Measurements from ENCODE around the gene KAT6B. TPM values are rescaled to one million over a fixed set of nuclear protein-coding genes. Genes with fewer than 3 reads are reported as not detected.

Gene KAT6B
- total RNA-seq, 1 experiment from 2014 or later = 14.9 TPM

DNA sequence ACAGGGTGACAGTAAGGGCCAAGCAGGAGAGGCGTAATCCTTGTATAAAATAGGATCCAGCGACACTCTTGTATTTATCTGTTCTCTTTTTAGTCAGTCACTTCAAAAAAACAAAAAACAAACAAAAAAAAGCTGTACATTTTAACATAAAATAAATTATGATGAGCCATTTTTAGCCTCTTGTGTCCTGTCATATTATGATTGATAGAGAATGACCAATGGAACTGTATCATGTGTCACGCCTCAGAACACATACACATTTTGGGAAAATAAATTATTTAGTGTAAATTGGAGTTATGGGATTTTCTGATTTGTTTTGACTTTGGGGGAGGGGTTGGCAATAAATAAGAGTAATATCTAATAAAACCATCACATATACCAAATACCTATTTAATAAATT is 205.7 kb downstream of the KAT6B start:
- intact Hi-C loops (cut with micrococcal nuclease; ENCODE audit: unreplicated experiment) = no loop called here
- no peaks in the 10 kb centered on the region for H3K4me1 ChIP-seq
- peaks cover 3% of the 10 kb centered on the region for H3K36me3 ChIP-seq (ENCODE audit: control insufficient read depth, insufficient read depth, low read length)
- H3K27me3 ChIP-seq (replicated peaks; ENCODE audit: control insufficient read depth, insufficient read depth, low read length) = no peaks in the 10 kb centered on the region
- TF ChIP-seq, protein P1, sequence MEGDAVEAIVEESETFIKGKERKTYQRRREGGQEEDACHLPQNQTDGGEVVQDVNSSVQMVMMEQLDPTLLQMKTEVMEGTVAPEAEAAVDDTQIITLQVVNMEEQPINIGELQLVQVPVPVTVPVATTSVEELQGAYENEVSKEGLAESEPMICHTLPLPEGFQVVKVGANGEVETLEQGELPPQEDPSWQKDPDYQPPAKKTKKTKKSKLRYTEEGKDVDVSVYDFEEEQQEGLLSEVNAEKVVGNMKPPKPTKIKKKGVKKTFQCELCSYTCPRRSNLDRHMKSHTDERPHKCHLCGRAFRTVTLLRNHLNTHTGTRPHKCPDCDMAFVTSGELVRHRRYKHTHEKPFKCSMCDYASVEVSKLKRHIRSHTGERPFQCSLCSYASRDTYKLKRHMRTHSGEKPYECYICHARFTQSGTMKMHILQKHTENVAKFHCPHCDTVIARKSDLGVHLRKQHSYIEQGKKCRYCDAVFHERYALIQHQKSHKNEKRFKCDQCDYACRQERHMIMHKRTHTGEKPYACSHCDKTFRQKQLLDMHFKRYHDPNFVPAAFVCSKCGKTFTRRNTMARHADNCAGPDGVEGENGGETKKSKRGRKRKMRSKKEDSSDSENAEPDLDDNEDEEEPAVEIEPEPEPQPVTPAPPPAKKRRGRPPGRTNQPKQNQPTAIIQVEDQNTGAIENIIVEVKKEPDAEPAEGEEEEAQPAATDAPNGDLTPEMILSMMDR (IDR thresholded peaks at IDR 0.05; ENCODE audit: insufficient read depth in 1 of 2, low read depth in 1 of 2, low read length in 1 of 2, severe bottlenecking in 1 of 2, unreplicated experiment in 1 of 2) = no peak
- no peaks in the 10 kb centered on the region for H3K9me3 ChIP-seq
- Mint-ChIP-seq H3K36me3 (ENCODE audit: insufficient read depth, unreplicated experiment) (no peaks in the 10 kb centered on the region), H3K9me3 (ENCODE audit: unreplicated experiment) (no peaks in the 10 kb centered on the region), H3K27ac (ENCODE audit: unreplicated experiment) (no peak overlapping the region), H3K4me1 (ENCODE audit: low read depth, unreplicated experiment) (no peaks in the 10 kb centered on the region), H3K27me3 (ENCODE audit: insufficient read depth, unreplicated experiment) (no peaks in the 10 kb centered on the region), H3K4me3 (ENCODE audit: unreplicated experiment) (no peak overlapping the region)
- no TSS peak for BruUV-seq (replicated peaks)
- no peak for DNase-seq
- no peak overlapping the region for H3K4me3 ChIP-seq (ENCODE audit: low read depth, low read length)
- ChIA-PET POLR2A (interaction anchor here (0.6 kb wide), 1 partner anchor 897 kb away, joined by 3 read pairs; no protein-coding TSS in a partner anchor), CTCF (no interaction called here)

DNA sequence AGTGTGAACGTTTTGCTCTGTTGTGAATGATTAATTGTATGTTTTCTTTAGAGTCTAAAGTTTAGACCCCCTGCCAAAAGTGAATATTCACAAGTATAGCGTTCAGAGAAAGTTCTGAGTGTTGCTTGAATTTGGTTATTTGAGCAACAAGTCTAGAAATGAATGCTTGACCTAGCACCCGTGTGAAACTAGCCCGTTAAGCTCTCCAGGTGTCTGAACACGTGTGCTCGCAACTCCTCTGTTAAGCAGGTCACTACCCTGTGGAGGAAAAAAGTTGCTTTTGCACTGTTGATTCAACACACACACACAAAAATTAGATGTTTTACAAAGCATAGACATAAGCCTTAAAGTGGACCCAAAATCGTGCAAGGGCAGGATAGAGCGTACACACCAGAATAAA is 206.4 kb downstream of the KAT6B start:
- ChIA-PET POLR2A (no interaction called here), CTCF (no interaction called here)
- BruUV-seq (replicated peaks) = no TSS peak
- peaks cover 3% of the 10 kb centered on the region for H3K36me3 ChIP-seq (ENCODE audit: control insufficient read depth, insufficient read depth, low read length)
- H3K4me1 ChIP-seq = no peaks in the 10 kb centered on the region
- Mint-ChIP-seq H3K4me1 (ENCODE audit: low read depth, unreplicated experiment) (no peaks in the 10 kb centered on the region), H3K27ac (ENCODE audit: unreplicated experiment) (no peak overlapping the region), H3K36me3 (ENCODE audit: insufficient read depth, unreplicated experiment) (no peaks in the 10 kb centered on the region), H3K27me3 (ENCODE audit: insufficient read depth, unreplicated experiment) (no peaks in the 10 kb centered on the region), H3K9me3 (ENCODE audit: unreplicated experiment) (no peaks in the 10 kb centered on the region), H3K4me3 (ENCODE audit: unreplicated experiment) (no peak overlapping the region)
- intact Hi-C loops (cut with micrococcal nuclease; ENCODE audit: unreplicated experiment) = no loop called here
- no peaks in the 10 kb centered on the region for H3K9me3 ChIP-seq
- no peak for DNase-seq
- TF ChIP-seq, protein P1 (IDR thresholded peaks at IDR 0.05; ENCODE audit: insufficient read depth in 1 of 2, low read depth in 1 of 2, low read length in 1 of 2, severe bottlenecking in 1 of 2, unreplicated experiment in 1 of 2) = no peak
- no peaks in the 10 kb centered on the region for H3K27me3 ChIP-seq (replicated peaks; ENCODE audit: control insufficient read depth, insufficient read depth, low read length)
- H3K4me3 ChIP-seq (ENCODE audit: low read depth, low read length) = no peak overlapping the region

DNA sequence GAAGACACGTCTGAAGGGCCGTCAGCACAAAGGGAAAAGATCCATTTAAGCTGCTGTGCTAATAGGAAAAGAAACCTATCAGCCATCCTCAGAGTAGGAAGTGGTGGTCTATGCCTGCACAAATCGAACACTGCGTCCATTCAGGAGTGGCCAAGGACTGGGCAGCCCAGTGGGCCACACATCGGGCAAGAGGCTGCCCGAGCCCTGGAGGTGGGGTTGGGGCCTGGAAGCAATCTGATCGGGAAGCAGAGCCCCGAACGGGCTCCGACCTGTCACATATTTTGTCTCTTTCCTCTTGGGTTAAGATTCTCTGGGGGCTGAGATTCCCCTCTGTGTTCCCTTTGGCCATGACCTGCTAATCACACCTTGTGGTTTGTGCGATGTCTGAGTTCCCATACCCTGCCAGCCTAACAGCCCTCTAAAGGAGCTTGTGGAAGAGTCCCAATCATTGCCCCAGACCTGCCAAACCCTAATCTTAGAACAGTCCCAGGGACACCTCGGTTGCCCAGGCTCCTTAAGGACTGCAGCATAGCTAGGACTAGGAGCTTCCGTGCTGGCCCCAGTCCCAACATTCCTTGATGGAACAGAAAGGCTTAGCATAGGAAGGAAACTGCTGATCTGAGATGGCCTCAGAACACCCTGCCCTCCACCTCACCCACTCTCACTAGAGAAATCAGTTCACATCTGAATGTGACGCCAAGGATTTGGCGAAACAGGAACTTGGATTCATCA is 207.2 kb downstream of the KAT6B start:
- H3K4me3 ChIP-seq (ENCODE audit: low read depth, low read length) = no peak overlapping the region
- Mint-ChIP-seq H3K9me3 (ENCODE audit: unreplicated experiment) (no peaks in the 10 kb centered on the region), H3K36me3 (ENCODE audit: insufficient read depth, unreplicated experiment) (no peaks in the 10 kb centered on the region), H3K27me3 (ENCODE audit: insufficient read depth, unreplicated experiment) (no peaks in the 10 kb centered on the region), H3K27ac (ENCODE audit: unreplicated experiment) (no peak overlapping the region), H3K4me3 (ENCODE audit: unreplicated experiment) (no peak overlapping the region), H3K4me1 (ENCODE audit: low read depth, unreplicated experiment) (no peaks in the 10 kb centered on the region)
- H3K4me1 ChIP-seq = no peaks in the 10 kb centered on the region
- peaks cover 3% of the 10 kb centered on the region for H3K36me3 ChIP-seq (ENCODE audit: control insufficient read depth, insufficient read depth, low read length)
- CTCF ChIA-PET = interaction anchor here (1.2 kb wide), 1 partner anchor 12 kb away, joined by 5 read pairs; no protein-coding TSS in a partner anchor
- POLR2A ChIA-PET = interaction anchor here (0.6 kb wide), 1 partner anchor 202 kb away, joined by 7 read pairs; the partner anchor contains the start of gene COMTD1
- DNase-seq = no peak
- no peaks in the 10 kb centered on the region for H3K9me3 ChIP-seq
- intact Hi-C loops (cut with micrococcal nuclease; ENCODE audit: unreplicated experiment) = no loop called here
- BruUV-seq (replicated peaks) = no TSS peak
- no peaks in the 10 kb centered on the region for H3K27me3 ChIP-seq (replicated peaks; ENCODE audit: control insufficient read depth, insufficient read depth, low read length)
- TF ChIP-seq, protein P1 (IDR thresholded peaks at IDR 0.05; ENCODE audit: insufficient read depth in 1 of 2, low read depth in 1 of 2, low read length in 1 of 2, severe bottlenecking in 1 of 2, unreplicated experiment in 1 of 2) = no peak
